Esophagus squamous epithelium (tissue), 4 donors: ENCODE measurements around the gene NEDD4L.

Experiments used
- CTCF ChIP-seq, 6 experiments: fragments of 450-650 bp in 4 of 6; fragments of 200-600 bp in 2 of 6; sonication (generic) in 2 of 6; IDR thresholded peaks; one replicate each; pipeline ENCODE4 v1.5.1; 2016 to 2019; ENCODE audit warnings: antibody characterized with exemption in 6 of 6, mild to moderate bottlenecking in 4 of 6, moderate library complexity in 4 of 6
- POLR2A ChIP-seq, 4 donors: fragments of 450-650 bp; IDR thresholded peaks; one replicate each; pipeline ENCODE4 v1.6.1; 2017; ENCODE audit warnings: antibody characterized with exemption in 4 of 4, mild to moderate bottlenecking in 4 of 4, moderate library complexity in 3 of 4

DNA sequence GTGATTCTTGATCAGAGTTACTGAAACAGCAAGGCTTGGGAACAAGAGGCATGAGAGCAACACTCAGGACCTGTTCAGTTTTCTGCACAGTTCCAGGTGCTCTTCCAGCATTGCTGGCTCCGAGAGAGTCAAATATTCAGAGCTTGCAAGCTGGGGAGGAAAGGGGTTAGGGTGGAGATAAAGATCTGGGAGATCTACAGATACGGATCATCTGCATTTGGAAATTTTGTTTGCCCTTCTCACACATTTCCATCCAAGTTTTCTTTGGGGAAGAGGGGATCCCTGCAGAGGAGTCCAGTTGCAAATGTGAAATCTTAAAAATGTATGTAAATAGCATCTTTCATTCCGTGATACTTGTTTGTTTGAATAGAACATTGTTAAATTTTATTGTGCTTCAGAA lies 108.2 kb downstream of the NEDD4L start:
- no peak for TF ChIP-seq CTCF (IDR thresholded peaks at IDR 0.05)
- TF ChIP-seq POLR2A (IDR thresholded peaks at IDR 0.05), result no peak
